Gastroesophageal sphincter (tissue), 3 donors: ENCODE data around the gene PATE2.

ENCODE experiments used
- EP300 ChIP-seq: sonication (generic); formaldehyde crosslinking; IDR thresholded peaks from one replicate; pipeline ENCODE4 v1.6.1; 2017; ENCODE audit warnings: antibody characterized with exemption, mild to moderate bottlenecking
- POLR2A ChIP-seq, 2 donors: fragments of 450-650 bp; IDR thresholded peaks; one replicate each; pipeline ENCODE4 v1.6.1; 2017; ENCODE audit warnings: antibody characterized with exemption in 2 of 2, mild to moderate bottlenecking in 2 of 2, moderate library complexity in 1 of 2
- POLR2AphosphoS5 ChIP-seq: sonication (generic); formaldehyde crosslinking; IDR thresholded peaks from one replicate; pipeline ENCODE4 v1.6.1; 2017; ENCODE audit warnings: antibody characterized with exemption
- TF ChIP-seq, protein P1 (sequence below), 4 experiments: fragments of 200-600 bp in 2 of 4; fragments of 450-650 bp in 2 of 4; sonication (generic) in 1 of 4; IDR thresholded peaks; one replicate each; pipeline ENCODE4 v1.5.1; 2017 to 2019; ENCODE audit warnings: antibody characterized with exemption in 4 of 4, mild to moderate bottlenecking in 2 of 4, moderate library complexity in 2 of 4

DNA sequence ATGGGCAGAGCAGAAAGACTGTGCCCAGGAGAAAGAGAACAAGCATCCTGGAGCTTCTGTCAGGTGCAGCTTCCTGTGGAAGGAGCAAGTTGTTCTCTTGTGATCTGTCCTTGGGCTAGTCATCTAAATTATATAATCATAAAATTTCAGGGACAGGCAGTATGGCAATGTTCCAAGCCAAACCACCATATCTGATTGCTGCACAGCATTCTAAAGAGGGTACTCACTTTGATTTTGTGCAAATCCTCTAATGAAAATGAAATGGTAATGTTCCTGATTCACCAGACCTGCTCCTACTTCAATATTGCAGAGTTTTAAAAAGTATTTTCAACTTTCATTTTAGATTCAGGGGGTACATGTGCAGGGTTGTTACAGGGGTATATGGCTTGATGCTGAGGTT, at the start of gene PATE2:
- TF ChIP-seq POLR2A (IDR thresholded peaks at IDR 0.05), result no peak
- TF ChIP-seq, protein P1, sequence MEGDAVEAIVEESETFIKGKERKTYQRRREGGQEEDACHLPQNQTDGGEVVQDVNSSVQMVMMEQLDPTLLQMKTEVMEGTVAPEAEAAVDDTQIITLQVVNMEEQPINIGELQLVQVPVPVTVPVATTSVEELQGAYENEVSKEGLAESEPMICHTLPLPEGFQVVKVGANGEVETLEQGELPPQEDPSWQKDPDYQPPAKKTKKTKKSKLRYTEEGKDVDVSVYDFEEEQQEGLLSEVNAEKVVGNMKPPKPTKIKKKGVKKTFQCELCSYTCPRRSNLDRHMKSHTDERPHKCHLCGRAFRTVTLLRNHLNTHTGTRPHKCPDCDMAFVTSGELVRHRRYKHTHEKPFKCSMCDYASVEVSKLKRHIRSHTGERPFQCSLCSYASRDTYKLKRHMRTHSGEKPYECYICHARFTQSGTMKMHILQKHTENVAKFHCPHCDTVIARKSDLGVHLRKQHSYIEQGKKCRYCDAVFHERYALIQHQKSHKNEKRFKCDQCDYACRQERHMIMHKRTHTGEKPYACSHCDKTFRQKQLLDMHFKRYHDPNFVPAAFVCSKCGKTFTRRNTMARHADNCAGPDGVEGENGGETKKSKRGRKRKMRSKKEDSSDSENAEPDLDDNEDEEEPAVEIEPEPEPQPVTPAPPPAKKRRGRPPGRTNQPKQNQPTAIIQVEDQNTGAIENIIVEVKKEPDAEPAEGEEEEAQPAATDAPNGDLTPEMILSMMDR (IDR thresholded peaks at IDR 0.05), result no peak
- no peak for TF ChIP-seq POLR2AphosphoS5
- no peak for TF ChIP-seq EP300
